Prostate gland (tissue), 2 donors: ENCODE data around the gene TRIM69.

ENCODE experiments used
- CTCF ChIP-seq, 4 experiments: fragments of 200-600 bp in 2 of 4; fragments of 450-650 bp in 2 of 4; sonication (generic) in 2 of 4; IDR thresholded peaks; 1 replicate in 3 of 4; 2 replicates in 1 of 4; pipeline ENCODE4 v1.5.1; 2016 to 2019; ENCODE audit warnings: antibody characterized with exemption in 4 of 4, mild to moderate bottlenecking in 2 of 4, moderate library complexity in 2 of 4
- POLR2A ChIP-seq: fragments of 450-650 bp; IDR thresholded peaks from one replicate; pipeline ENCODE4 v1.6.1; 2016; ENCODE audit warnings: antibody characterized with exemption, mild to moderate bottlenecking
- POLR2AphosphoS5 ChIP-seq: sonication (generic); formaldehyde crosslinking; IDR thresholded peaks from one replicate; pipeline ENCODE4 v1.6.1; 2017; ENCODE audit warnings: antibody characterized with exemption

DNA sequence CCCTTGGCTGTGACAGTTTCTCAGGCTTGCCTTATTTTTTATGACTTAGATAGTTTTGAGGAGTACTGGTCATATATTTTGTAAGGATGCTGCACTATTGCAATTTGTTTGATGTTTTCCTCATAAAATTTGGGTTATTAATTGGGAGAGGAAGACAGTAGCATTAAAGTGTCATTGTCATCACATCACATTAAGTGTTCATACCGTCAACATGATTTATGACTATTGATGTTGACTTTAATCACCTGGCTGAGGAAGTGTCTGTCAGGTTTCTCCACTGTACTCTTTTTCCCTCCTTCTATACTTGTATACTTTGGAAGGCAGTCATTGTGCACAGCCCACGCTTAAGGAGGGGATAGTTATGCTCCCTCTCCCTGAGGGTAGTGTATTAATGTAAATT is 26.9 kb downstream of the TRIM69 start:
- no peak for TF ChIP-seq CTCF (IDR thresholded peaks at IDR 0.05)
- TF ChIP-seq POLR2AphosphoS5 = no peak
- TF ChIP-seq POLR2A = no peak
